ENCODE results near the gene ABI3BP.

The ABI3BP gene

GRCh38 chr3:100825574-100825973 lies 167.6 kb downstream of the ABI3BP start:
- Mint-ChIP-seq H3K27me3 (ENCODE audit: low read depth) (no peaks in the 10 kb centered on the region), H3K4me1 (ENCODE audit: low read depth) (no peaks in the 10 kb centered on the region), H3K36me3 (ENCODE audit: low read depth) (no peaks in the 10 kb centered on the region), H3K27ac (no peak overlapping the region), H3K4me3 (no peak overlapping the region), H3K9me3 (no peaks in the 10 kb centered on the region)

- no peak overlapping the region for H3K27ac Mint-ChIP-seq
- no peaks in the 10 kb centered on the region for H3K36me3 Mint-ChIP-seq (ENCODE audit: low read depth)
- H3K4me3 Mint-ChIP-seq: no peak overlapping the region
- peaks cover 29% of the 10 kb centered on the region for H3K27me3 Mint-ChIP-seq (ENCODE audit: low read depth)
- H3K4me1 Mint-ChIP-seq (ENCODE audit: low read depth): no peaks in the 10 kb centered on the region
- H3K9me3 Mint-ChIP-seq: no peaks in the 10 kb centered on the region
These were observed 177.6 kb downstream of the ABI3BP start for GRCh38 chr3:100815583-100815982.

- H3K9me3 Mint-ChIP-seq: no peaks in the 10 kb centered on the region
- no peak overlapping the region for H3K4me3 Mint-ChIP-seq
- H3K36me3 Mint-ChIP-seq (ENCODE audit: low read depth): no peaks in the 10 kb centered on the region
- H3K27me3 Mint-ChIP-seq (ENCODE audit: low read depth): peaks cover 26% of the 10 kb centered on the region
- no peak overlapping the region for H3K27ac Mint-ChIP-seq
- no peaks in the 10 kb centered on the region for H3K4me1 Mint-ChIP-seq (ENCODE audit: low read depth)
These were observed 179.4 kb downstream of the ABI3BP start for GRCh38 chr3:100813828-100814227.

GRCh38 chr3:100811779-100812507 lies 181.3 kb downstream of the ABI3BP start:
- Mint-ChIP-seq H3K36me3 (ENCODE audit: low read depth) (no peaks in the 10 kb centered on the region), H3K4me3 (no peak overlapping the region), H3K9me3 (no peaks in the 10 kb centered on the region), H3K27me3 (ENCODE audit: low read depth) (peaks cover 23% of the 10 kb centered on the region), H3K27ac (no peak overlapping the region), H3K4me1 (ENCODE audit: low read depth) (no peaks in the 10 kb centered on the region)

GRCh38 chr3:100810671-100811070 lies 182.6 kb downstream of the ABI3BP start:
- Mint-ChIP-seq H3K27ac (no peak overlapping the region), H3K27me3 (ENCODE audit: low read depth) (peaks cover 18% of the 10 kb centered on the region), H3K36me3 (ENCODE audit: low read depth) (no peaks in the 10 kb centered on the region), H3K4me3 (no peak overlapping the region), H3K9me3 (no peaks in the 10 kb centered on the region), H3K4me1 (ENCODE audit: low read depth) (no peaks in the 10 kb centered on the region)

- no peak overlapping the region for H3K27ac Mint-ChIP-seq
- H3K4me3 Mint-ChIP-seq: no peak overlapping the region
- H3K27me3 Mint-ChIP-seq (ENCODE audit: low read depth): peaks cover 3% of the 10 kb centered on the region
- H3K9me3 Mint-ChIP-seq: no peaks in the 10 kb centered on the region
- no peaks in the 10 kb centered on the region for H3K36me3 Mint-ChIP-seq (ENCODE audit: low read depth)
- no peaks in the 10 kb centered on the region for H3K4me1 Mint-ChIP-seq (ENCODE audit: low read depth)
These were observed 188.6 kb downstream of the ABI3BP start for GRCh38 chr3:100804631-100805030.

- Mint-ChIP-seq H3K4me3 (no peak overlapping the region), H3K27ac (no peak overlapping the region), H3K27me3 (ENCODE audit: low read depth) (peaks cover 3% of the 10 kb centered on the region), H3K4me1 (ENCODE audit: low read depth) (no peaks in the 10 kb centered on the region), H3K36me3 (ENCODE audit: low read depth) (no peaks in the 10 kb centered on the region), H3K9me3 (no peaks in the 10 kb centered on the region)
These were observed 189.5 kb downstream of the ABI3BP start for GRCh38 chr3:100803711-100804110.

- no peak overlapping the region for H3K4me3 Mint-ChIP-seq
These were observed 191.1 kb downstream of the ABI3BP start for GRCh38 chr3:100802126-100802525.

GRCh38 chr3:100798012-100798411 lies 195.2 kb downstream of the ABI3BP start:
- no peaks in the 10 kb centered on the region for H3K36me3 Mint-ChIP-seq (ENCODE audit: low read depth)
- no peak overlapping the region for H3K4me3 Mint-ChIP-seq
- H3K4me1 Mint-ChIP-seq (ENCODE audit: low read depth): peaks cover 4% of the 10 kb centered on the region
- H3K27me3 Mint-ChIP-seq (ENCODE audit: low read depth): no peaks in the 10 kb centered on the region
- no peak overlapping the region for H3K27ac Mint-ChIP-seq
- no peaks in the 10 kb centered on the region for H3K9me3 Mint-ChIP-seq

More at GRCh38 chr3:100802126-100802525, 191.1 kb downstream of the ABI3BP start:
- Mint-ChIP-seq H3K27me3 (ENCODE audit: low read depth) (peaks cover 3% of the 10 kb centered on the region), H3K36me3 (ENCODE audit: low read depth) (no peaks in the 10 kb centered on the region), H3K4me1 (ENCODE audit: low read depth) (no peaks in the 10 kb centered on the region), H3K27ac (no peak overlapping the region), H3K9me3 (no peaks in the 10 kb centered on the region)

GRCh38 chr3:100796556-100796955 lies 196.7 kb downstream of the ABI3BP start:
- Mint-ChIP-seq H3K36me3 (ENCODE audit: low read depth) (no peaks in the 10 kb centered on the region), H3K27ac (no peak overlapping the region), H3K27me3 (ENCODE audit: low read depth) (peaks cover 9% of the 10 kb centered on the region), H3K4me1 (ENCODE audit: low read depth) (peaks cover 4% of the 10 kb centered on the region), H3K9me3 (no peaks in the 10 kb centered on the region), H3K4me3 (no peak overlapping the region)

GRCh38 chr3:100789579-100789978 lies 203.6 kb downstream of the ABI3BP start:
- no peak overlapping the region for H3K27ac Mint-ChIP-seq
- no peak overlapping the region for H3K4me3 Mint-ChIP-seq
- H3K9me3 Mint-ChIP-seq: peaks cover 6% of the 10 kb centered on the region
- H3K27me3 Mint-ChIP-seq (ENCODE audit: low read depth): peaks cover 9% of the 10 kb centered on the region
- no peaks in the 10 kb centered on the region for H3K36me3 Mint-ChIP-seq (ENCODE audit: low read depth)
- no peaks in the 10 kb centered on the region for H3K4me1 Mint-ChIP-seq (ENCODE audit: low read depth)

- peaks cover 7% of the 10 kb centered on the region for H3K9me3 Mint-ChIP-seq
- no peaks in the 10 kb centered on the region for H3K4me1 Mint-ChIP-seq (ENCODE audit: low read depth)
- no peaks in the 10 kb centered on the region for H3K36me3 Mint-ChIP-seq (ENCODE audit: low read depth)
- no peak overlapping the region for H3K27ac Mint-ChIP-seq
- no peak overlapping the region for H3K4me3 Mint-ChIP-seq
- no peaks in the 10 kb centered on the region for H3K27me3 Mint-ChIP-seq (ENCODE audit: low read depth)
These were observed 209.6 kb downstream of the ABI3BP start for GRCh38 chr3:100783619-100784018.

- Mint-ChIP-seq H3K4me1 (ENCODE audit: low read depth) (no peaks in the 10 kb centered on the region), H3K36me3 (ENCODE audit: low read depth) (no peaks in the 10 kb centered on the region), H3K4me3 (no peak overlapping the region), H3K27ac (no peak overlapping the region), H3K9me3 (peaks cover 7% of the 10 kb centered on the region), H3K27me3 (ENCODE audit: low read depth) (no peaks in the 10 kb centered on the region)
These were observed 210.3 kb downstream of the ABI3BP start for GRCh38 chr3:100782906-100783305.

- Mint-ChIP-seq H3K4me3 (no peak overlapping the region), H3K9me3 (peaks cover 7% of the 10 kb centered on the region), H3K27ac (no peak overlapping the region), H3K36me3 (ENCODE audit: low read depth) (no peaks in the 10 kb centered on the region), H3K4me1 (ENCODE audit: low read depth) (no peaks in the 10 kb centered on the region), H3K27me3 (ENCODE audit: low read depth) (no peaks in the 10 kb centered on the region)
These were observed 210.9 kb downstream of the ABI3BP start for GRCh38 chr3:100782348-100782747.

- Mint-ChIP-seq H3K4me3 (no peak overlapping the region), H3K27ac (no peak overlapping the region), H3K36me3 (ENCODE audit: low read depth) (no peaks in the 10 kb centered on the region), H3K27me3 (ENCODE audit: low read depth) (no peaks in the 10 kb centered on the region), H3K4me1 (ENCODE audit: low read depth) (no peaks in the 10 kb centered on the region), H3K9me3 (peaks cover 7% of the 10 kb centered on the region)
These were observed 211.9 kb downstream of the ABI3BP start for GRCh38 chr3:100781301-100781700.

Measured in T-helper 1 cell treated with Interleukin-12 subunit alpha and Interleukin-12 subunit beta and Interleukin-4 antibody, amounts not matched to agents 30 μg/mL and 1 μg/mL, for 36 hours (primary cell).